Upper lobe of left lung (tissue), 6 donors: ENCODE data around the gene GPR55. TPM values are rescaled to one million over a fixed set of nuclear protein-coding genes. Genes with fewer than 3 reads are reported as not detected.

ENCODE experiments used
- ATAC-seq, 2 donors: fragments of 200-7000 bp; cut with Tn5 transposase; one replicate each; pipeline ENCODE4 v1.9.1; 2022; ENCODE audit warnings: mild to moderate bottlenecking in 2 of 2, moderate library complexity in 2 of 2; ENCODE audit not compliant: low FRiP score in 2 of 2
- DNase-seq, 2 donors: peaks; one replicate each; pipeline ENCODE4 v3.0.0-alpha.2; 2019 to 2020
- H3K27ac ChIP-seq, 4 donors: fragments of 200-600 bp; sonication (generic); one replicate each; pipeline ENCODE4 v1.5.1; 2016 to 2019
- H3K27me3 ChIP-seq, 4 donors: fragments of 200-600 bp; sonication (generic); one replicate each; pipeline ENCODE4 v1.5.1; 2017 to 2019
- H3K36me3 ChIP-seq, 4 donors: fragments of 200-600 bp; sonication (generic); one replicate each; pipeline ENCODE4 v1.5.1; 2016 to 2019
- H3K4me1 ChIP-seq, 4 donors: fragments of 200-600 bp; sonication (generic); one replicate each; pipeline ENCODE4 v1.5.1; 2018 to 2019
- H3K4me3 ChIP-seq, 4 donors: fragments of 200-600 bp; sonication (generic); one replicate each; pipeline ENCODE4 v1.5.1; 2017 to 2019; ENCODE audit warnings: mild to moderate bottlenecking in 2 of 4, moderate library complexity in 1 of 4
- H3K9me3 ChIP-seq, 4 donors: fragments of 200-600 bp; sonication (generic); one replicate each; pipeline ENCODE4 v1.5.1; 2018 to 2019
- EP300 ChIP-seq, 4 donors: sonication (generic); formaldehyde crosslinking; IDR thresholded peaks; one replicate each; pipeline ENCODE4 v1.5.1; 2017; ENCODE audit warnings: antibody characterized with exemption in 4 of 4, control low read depth in 2 of 4
- POLR2A ChIP-seq, 4 donors: fragments of 450-650 bp; IDR thresholded peaks; one replicate each; pipeline ENCODE4 v1.5.1; 2016 to 2017; ENCODE audit warnings: antibody characterized with exemption in 4 of 4, mild to moderate bottlenecking in 2 of 4
- POLR2AphosphoS5 ChIP-seq, 2 donors: sonication (generic); formaldehyde crosslinking; IDR thresholded peaks; one replicate each; pipeline ENCODE4 v1.5.1; 2017; ENCODE audit warnings: antibody characterized with exemption in 2 of 2
- WGBS, 2 donors: methylation state at CpG; one replicate each; pipeline ENCODE4 v1.1.5; 2017 to 2018; 5-methylcytosine and 5-hydroxymethylcytosine counted together
- total RNA-seq, 6 donors: library from RNA; depleted of rRNA in 4 of 6; stranded (reverse); fragments of >200 nt in 4 of 6; gene quantifications; one replicate each; pipeline versions ENCODE4 v1.1.0 to v1.2.1, GENCODE V29; 2016 to 2021
- TF ChIP-seq, protein P1 (sequence below), 6 experiments: fragments of 450-650 bp in 4 of 6; fragments of 200-600 bp in 2 of 6; sonication (generic) in 2 of 6; IDR thresholded peaks; one replicate each; pipeline ENCODE4 v1.5.1; 2016 to 2019; ENCODE audit warnings: antibody characterized with exemption in 6 of 6
- donor health status: DM: no; HTN: no; CAD: no; lungs with moderate emphysema.
- donor health status: DM: no; HTN: yes; CAD: no; lungs with severe emphysema.

GPR55 gene
- total RNA-seq: under 1 TPM in 4 of 6 donors, not detected in 2; 0.15 to 0.84 (median 0.52) TPM

- peaks cover 0 to 8% (median 0%) of the 10 kb centered on the region in 4 donors for H3K4me1 ChIP-seq
- ATAC-seq (peak in 1 of 2 donors; percentile 50), DNase-seq (peak in 1 of 2 donors; percentile 43)
- no peaks in the 10 kb centered on the region for H3K9me3 ChIP-seq
- H3K27ac ChIP-seq: no peak within 1 kb of the TSS
- no peaks in the 10 kb centered on the region for H3K36me3 ChIP-seq
- H3K4me3 ChIP-seq: peak within 1 kb of the TSS in 2 of 4 donors; percentile 20 to 26
- 58 to 72% methylated on average over 15 to 26 of the region's 26 CpGs for WGBS, 2 donors
- H3K27me3 ChIP-seq: no peaks in the 10 kb centered on the region
- TF ChIP-seq, protein P1, sequence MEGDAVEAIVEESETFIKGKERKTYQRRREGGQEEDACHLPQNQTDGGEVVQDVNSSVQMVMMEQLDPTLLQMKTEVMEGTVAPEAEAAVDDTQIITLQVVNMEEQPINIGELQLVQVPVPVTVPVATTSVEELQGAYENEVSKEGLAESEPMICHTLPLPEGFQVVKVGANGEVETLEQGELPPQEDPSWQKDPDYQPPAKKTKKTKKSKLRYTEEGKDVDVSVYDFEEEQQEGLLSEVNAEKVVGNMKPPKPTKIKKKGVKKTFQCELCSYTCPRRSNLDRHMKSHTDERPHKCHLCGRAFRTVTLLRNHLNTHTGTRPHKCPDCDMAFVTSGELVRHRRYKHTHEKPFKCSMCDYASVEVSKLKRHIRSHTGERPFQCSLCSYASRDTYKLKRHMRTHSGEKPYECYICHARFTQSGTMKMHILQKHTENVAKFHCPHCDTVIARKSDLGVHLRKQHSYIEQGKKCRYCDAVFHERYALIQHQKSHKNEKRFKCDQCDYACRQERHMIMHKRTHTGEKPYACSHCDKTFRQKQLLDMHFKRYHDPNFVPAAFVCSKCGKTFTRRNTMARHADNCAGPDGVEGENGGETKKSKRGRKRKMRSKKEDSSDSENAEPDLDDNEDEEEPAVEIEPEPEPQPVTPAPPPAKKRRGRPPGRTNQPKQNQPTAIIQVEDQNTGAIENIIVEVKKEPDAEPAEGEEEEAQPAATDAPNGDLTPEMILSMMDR (IDR thresholded peaks at IDR 0.05): peak in 1 of 6 experiments; percentile 17
- TF ChIP-seq EP300 (IDR thresholded peaks at IDR 0.05): no peak
These were observed at the start of gene GPR55 for GRCh38 chr2:230924470-230925341. TSS of gene GPR55 (minus strand) at chr2:230925242. CDS start at chr2:230910962, 14,280 bp downstream.

GRCh38 chr2:230974096-230974913, 49.3 kb upstream of the GPR55 start:
- Histone ChIP-seq H3K27ac (no peak overlapping the region), H3K36me3 (no peaks in the 10 kb centered on the region), H3K4me3 (no peak overlapping the region), H3K9me3 (no peaks in the 10 kb centered on the region), H3K27me3 (no peaks in the 10 kb centered on the region), H3K4me1 (no peaks in the 10 kb centered on the region)
- DNase-seq (no peak), ATAC-seq (peak; percentile 41 to 51)
- 65 to 68% methylated on average over 16 to 17 of the region's 17 CpGs for WGBS, 2 donors
- TF ChIP-seq POLR2AphosphoS5 (IDR thresholded peaks at IDR 0.05) (no peak), EP300 (IDR thresholded peaks at IDR 0.05) (no peak), POLR2A (IDR thresholded peaks at IDR 0.05) (no peak)
- TF ChIP-seq, protein P1 (IDR thresholded peaks at IDR 0.05): no peak

DNA sequence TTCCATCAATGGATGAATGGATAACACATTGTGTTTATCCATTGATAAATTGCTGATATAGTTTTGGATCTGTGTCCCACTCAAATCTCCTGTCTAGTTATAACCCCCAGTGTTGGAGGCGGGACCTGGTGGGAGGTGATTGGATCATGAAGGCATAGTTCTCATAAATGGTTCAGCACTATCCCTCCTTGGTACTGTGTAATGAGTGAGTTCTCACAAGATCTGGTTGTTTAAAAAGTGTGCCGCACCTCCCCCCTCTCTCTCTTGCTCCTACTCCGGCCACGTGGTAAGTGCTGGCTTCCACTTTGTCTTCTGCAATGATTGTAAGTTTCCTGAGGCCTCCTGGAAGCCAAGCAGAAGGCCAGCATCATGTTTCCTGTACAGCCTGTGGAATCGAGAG, 47.0 kb upstream of the GPR55 start:
- Histone ChIP-seq H3K9me3 (no peaks in the 10 kb centered on the region), H3K27me3 (no peaks in the 10 kb centered on the region), H3K4me1 (no peaks in the 10 kb centered on the region), H3K4me3 (no peak overlapping the region), H3K27ac (no peak overlapping the region), H3K36me3 (no peaks in the 10 kb centered on the region)
- TF ChIP-seq POLR2A (IDR thresholded peaks at IDR 0.05) (no peak), POLR2AphosphoS5 (IDR thresholded peaks at IDR 0.05) (no peak), EP300 (IDR thresholded peaks at IDR 0.05) (no peak)
- TF ChIP-seq, protein P1 (IDR thresholded peaks at IDR 0.05): no peak
- 73% methylated on average over 5 of the region's 5 CpGs for WGBS, 2 donors
- ATAC-seq: no peak
- no peak for DNase-seq

- 68 to 73% methylated on average over 2 of the region's 2 CpGs for WGBS, 2 donors
- Histone ChIP-seq H3K9me3 (no peaks in the 10 kb centered on the region), H3K27ac (no peak overlapping the region), H3K4me1 (no peaks in the 10 kb centered on the region), H3K4me3 (no peak overlapping the region), H3K36me3 (no peaks in the 10 kb centered on the region), H3K27me3 (no peaks in the 10 kb centered on the region)
- DNase-seq (no peak), ATAC-seq (no peak)
- no peak for TF ChIP-seq EP300 (IDR thresholded peaks at IDR 0.05)
- TF ChIP-seq, protein P1 (IDR thresholded peaks at IDR 0.05): no peak
These were observed 44.6 kb upstream of the GPR55 start for GRCh38 chr2:230969659-230970015.
